HG02870 (cell line): Measurements from ENCODE around the gene LRG1.

Experiments
- ATAC-seq: cut with Tn5 transposase; IDR thresholded peaks from one replicate; pipeline ENCODE4 v1.9.1; 2021; ENCODE audit warnings: mild to moderate bottlenecking, moderate library complexity; ENCODE audit not compliant: unreplicated experiment

LRG1 gene

GRCh38 chr19:4539693-4540581 is at the start of gene LRG1:
Gene LRG1, minus strand, starts transcription at chr19:4540036. Its CDS starts 23 bp downstream, at chr19:4540013.
- ATAC-seq = no peak

DNA sequence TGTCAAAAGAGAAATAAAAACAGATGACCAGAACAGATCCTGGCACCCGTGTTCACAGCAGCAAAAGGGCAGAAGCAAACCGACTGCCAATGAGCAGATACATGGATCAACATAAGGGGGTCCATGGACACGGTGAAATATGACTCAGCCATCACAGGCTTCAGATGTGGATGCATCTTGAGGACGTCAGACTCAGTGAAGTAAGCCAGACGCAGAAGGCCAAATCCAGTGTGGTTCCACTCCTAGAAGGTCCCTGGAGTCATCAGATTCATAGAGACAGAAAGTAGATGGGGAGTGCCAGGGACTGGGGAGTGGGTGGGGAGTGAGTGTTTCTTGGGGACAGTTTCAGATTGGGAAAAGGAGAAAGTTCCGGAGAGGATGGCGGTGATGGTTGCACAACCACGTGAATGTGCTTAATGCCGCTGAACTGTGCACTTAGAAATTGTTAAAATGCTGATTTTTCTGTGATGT is 48.5 kb upstream of the LRG1 start:
- no peak for ATAC-seq

DNA sequence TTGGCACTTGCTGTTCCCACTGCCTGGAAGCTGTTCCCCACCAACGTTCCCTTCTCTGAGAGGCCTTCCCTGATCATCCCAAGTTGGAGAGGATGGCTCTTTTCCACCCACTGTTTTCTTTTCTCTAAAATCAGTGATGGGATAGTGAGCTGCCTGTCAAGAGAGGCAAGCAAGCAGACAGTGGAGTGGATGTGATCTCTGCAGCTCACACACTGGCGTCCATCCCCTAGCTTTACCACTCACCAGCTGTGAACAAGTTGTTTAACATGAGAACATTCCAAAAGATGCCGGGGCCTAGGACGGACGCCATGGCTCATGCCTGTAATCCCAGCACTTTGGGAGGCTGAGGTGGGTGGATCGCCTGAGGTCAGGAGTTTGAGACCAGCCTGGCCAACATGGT is 47.7 kb upstream of the LRG1 start:
- ATAC-seq = no peak

DNA sequence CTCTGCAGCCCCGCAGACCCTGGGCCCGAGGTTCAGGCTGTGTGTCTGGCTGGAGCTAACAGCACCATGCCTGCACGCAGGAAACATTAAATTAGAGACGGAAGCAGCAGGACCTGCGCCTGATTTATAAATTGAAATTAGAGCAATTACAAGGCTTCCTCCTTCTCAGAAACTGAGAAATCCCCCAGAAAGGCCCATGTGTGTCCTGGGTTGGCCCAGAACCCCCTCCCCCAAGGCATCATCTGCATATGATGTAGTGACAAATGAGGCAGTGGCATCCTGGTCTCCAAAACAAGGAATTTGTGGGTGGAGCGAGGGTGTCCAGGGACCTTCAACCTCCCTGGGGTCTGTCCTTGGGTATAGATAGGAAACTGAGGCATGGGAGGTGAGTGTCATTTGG is 46.9 kb upstream of the LRG1 start:
- no peak for ATAC-seq

GRCh38 chr19:4586245-4586644 is 46.4 kb upstream of the LRG1 start:
- no peak for ATAC-seq

- ATAC-seq = no peak
Measured at GRCh38 chr19:4585556-4585955, 45.7 kb upstream of the LRG1 start.

- ATAC-seq = no peak
Measured at GRCh38 chr19:4584670-4585460, 45.0 kb upstream of the LRG1 start.

GRCh38 chr19:4583961-4584669 is 44.3 kb upstream of the LRG1 start:
- ATAC-seq = no peak

DNA sequence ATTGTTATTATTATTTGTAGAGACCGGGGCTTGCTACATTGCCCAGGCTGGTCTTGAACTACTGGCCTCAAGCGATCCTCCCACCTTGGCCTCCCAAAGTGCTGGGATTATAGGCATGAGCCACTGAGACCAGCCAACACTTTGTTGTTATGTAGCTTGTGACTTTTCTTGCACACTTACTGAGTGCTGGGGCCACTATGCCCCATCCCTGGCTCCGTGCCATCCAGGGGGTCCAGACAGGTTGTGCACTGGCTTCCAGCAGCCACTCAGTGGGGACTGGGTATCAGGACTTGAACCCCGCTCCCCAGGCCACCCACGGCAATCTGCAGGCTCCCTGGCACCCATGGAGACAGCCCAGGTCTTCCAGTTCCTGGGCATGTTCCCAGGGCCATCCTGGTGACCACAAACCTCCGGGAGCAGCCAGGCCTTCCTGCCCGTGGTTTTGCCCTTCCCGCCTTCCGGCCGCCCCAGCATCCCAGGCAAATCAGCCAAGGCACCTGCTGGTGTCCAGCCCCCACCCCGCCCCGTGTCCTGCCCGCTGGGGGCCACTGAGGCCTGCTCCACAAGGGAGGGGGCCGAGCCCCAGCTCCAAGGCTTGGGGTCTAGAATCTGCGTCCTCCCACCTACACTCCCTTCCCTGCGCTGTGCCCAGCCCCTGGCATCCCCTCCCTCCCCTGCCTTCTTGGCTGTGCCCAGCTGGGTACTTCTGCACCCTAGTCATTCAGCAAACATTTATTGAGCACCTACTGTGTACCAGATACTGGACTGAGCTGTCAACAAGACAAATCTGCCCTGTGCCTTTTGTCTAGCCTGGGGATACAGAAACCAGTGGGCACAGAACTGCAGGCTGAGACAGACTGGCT is 43.4 kb upstream of the LRG1 start:
- ATAC-seq = no peak

- no peak for ATAC-seq
Measured at GRCh38 chr19:4581666-4582553, 42.1 kb upstream of the LRG1 start.

- ATAC-seq = no peak
Measured at GRCh38 chr19:4580961-4581665, 41.3 kb upstream of the LRG1 start.

GRCh38 chr19:4580021-4580901 is 40.4 kb upstream of the LRG1 start:
- ATAC-seq = no peak

DNA sequence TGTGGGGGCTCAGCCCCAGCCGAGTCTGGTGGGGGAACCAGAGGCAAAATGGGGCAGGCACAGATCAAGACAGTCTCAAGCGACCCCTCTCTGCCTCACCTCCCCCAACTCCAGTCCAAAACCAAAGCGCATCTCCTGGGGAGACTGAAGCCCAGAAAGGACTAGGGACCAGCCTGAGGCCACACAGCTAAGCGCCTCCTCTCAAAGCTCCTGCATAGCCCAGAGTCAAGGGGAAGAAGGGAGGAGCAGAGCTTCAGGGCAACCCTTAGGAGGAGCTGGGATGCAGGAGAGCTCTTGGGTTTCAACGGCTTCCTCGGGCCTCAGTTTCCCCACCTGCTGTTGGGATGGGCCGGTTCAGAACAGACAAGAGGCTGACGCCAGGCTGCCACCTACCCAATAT is 39.6 kb upstream of the LRG1 start:
- no peak for ATAC-seq

DNA sequence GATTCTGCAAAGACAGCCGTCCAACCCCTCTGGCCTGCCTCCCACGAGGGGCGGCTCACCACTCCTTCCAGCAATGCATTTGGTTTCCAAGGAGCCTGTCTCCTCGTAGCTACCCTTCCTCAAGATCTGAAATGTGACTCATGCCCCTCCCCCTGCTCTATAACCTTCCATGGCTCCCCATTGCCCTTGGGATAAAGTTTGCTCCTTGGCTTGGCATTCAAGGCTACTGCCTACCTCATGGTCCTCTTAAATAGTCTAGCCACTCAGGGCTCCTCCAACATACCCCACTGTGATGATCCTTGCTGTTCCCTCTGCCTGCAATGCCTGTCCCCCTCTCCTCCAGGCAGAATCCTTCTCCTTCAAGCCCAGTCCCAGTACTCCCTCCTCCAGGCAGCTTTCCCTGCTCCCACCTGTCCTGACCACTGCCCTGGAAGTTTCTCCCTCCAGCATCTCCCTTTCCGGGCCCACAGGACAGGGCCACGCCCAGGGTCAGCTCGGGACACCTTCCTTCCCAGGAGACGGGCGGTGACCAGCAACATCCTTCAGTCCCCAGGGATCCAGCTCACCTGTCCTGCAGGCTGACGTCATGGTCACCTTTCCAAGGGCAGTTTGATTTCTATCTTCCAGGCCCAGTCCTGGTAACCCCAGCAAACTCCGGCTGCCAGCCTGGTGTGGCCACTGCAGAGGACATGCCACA is 38.9 kb upstream of the LRG1 start:
- ATAC-seq = no peak

GRCh38 chr19:4577020-4577782 is 37.4 kb upstream of the LRG1 start:
- ATAC-seq = no peak
